ENCODE results near the gene MKS1. TPM values are rescaled to one million over a fixed set of nuclear protein-coding genes. Genes with fewer than 3 reads are reported as not detected.

Gene MKS1
- total RNA-seq, 1 experiment from 2014 or later = 9.6 TPM

DNA sequence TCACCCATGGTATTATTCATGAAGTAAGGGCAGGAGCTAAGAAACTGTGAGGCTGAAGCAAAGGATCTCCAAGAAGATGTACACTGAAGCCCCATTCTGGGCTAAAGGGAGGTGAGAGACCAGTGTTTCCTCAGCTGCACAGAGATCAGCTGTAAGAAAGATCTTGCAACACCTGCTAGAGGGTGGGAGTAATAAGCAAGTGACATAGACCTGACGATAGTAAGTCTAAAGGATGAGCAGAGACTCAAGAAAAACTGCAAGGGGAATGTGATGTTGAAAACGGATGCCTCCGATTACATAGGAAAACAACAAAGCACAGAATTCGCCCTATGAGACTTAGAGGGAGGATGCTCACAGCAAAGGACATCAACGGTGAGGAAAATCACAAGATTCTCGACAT, 52.4 kb downstream of the MKS1 start, which contains the start of gene OR4D2:
OR4D2 (plus strand) TSS at position 301 of the 400 bp plus-strand sequence. CDS start 2,674 bp downstream, outside the sequence.
- Mint-ChIP-seq H3K27ac (ENCODE audit: unreplicated experiment) (no peak within 1 kb of the TSS), H3K4me1 (ENCODE audit: low read depth, unreplicated experiment) (no peaks in the 10 kb centered on the region), H3K9me3 (ENCODE audit: low read depth, unreplicated experiment) (no peaks in the 10 kb centered on the region), H3K4me3 (ENCODE audit: low read depth, unreplicated experiment) (no peak within 1 kb of the TSS), H3K27me3 (ENCODE audit: unreplicated experiment) (peaks cover 88% of the 10 kb centered on the region), H3K36me3 (ENCODE audit: insufficient read depth, unreplicated experiment) (no peaks in the 10 kb centered on the region)
- CTCF ChIA-PET = no interaction called here
- BruUV-seq (replicated peaks) = no TSS peak
- DNase-seq = no peak
- TF ChIP-seq, protein P1, sequence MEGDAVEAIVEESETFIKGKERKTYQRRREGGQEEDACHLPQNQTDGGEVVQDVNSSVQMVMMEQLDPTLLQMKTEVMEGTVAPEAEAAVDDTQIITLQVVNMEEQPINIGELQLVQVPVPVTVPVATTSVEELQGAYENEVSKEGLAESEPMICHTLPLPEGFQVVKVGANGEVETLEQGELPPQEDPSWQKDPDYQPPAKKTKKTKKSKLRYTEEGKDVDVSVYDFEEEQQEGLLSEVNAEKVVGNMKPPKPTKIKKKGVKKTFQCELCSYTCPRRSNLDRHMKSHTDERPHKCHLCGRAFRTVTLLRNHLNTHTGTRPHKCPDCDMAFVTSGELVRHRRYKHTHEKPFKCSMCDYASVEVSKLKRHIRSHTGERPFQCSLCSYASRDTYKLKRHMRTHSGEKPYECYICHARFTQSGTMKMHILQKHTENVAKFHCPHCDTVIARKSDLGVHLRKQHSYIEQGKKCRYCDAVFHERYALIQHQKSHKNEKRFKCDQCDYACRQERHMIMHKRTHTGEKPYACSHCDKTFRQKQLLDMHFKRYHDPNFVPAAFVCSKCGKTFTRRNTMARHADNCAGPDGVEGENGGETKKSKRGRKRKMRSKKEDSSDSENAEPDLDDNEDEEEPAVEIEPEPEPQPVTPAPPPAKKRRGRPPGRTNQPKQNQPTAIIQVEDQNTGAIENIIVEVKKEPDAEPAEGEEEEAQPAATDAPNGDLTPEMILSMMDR (IDR thresholded peaks at IDR 0.05; ENCODE audit: unreplicated experiment) = no peak
- intact Hi-C loops (cut with micrococcal nuclease; ENCODE audit: unreplicated experiment) = no loop called here

DNA sequence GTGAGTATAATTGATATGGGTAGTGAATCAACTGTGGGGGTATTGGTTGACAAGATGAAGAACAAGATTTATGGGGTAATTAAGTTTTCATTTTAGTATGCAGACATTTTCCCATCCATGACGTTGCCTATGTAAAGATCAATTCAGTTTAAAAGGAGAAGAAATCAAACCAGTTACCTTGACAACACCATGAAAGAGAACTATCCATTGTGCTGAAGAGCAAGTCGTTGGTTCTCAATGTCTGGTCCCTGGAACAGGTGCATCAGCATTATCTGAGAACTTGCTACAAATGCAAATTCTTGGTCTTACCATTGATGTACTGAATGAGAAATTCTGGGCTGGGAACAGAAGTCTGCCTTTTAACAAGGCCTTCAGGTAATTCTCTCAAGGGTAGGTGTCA, 53.1 kb downstream of the MKS1 start:
- BruUV-seq (replicated peaks) = no TSS peak
- intact Hi-C loops (cut with micrococcal nuclease; ENCODE audit: unreplicated experiment) = no loop called here
- H3K4me1 Mint-ChIP-seq (ENCODE audit: low read depth, unreplicated experiment) = no peaks in the 10 kb centered on the region
- TF ChIP-seq, protein P1 (IDR thresholded peaks at IDR 0.05; ENCODE audit: unreplicated experiment) = no peak
- no peaks in the 10 kb centered on the region for H3K36me3 Mint-ChIP-seq (ENCODE audit: insufficient read depth, unreplicated experiment)
- no peak overlapping the region for H3K4me3 Mint-ChIP-seq (ENCODE audit: low read depth, unreplicated experiment)
- CTCF ChIA-PET = no interaction called here
- H3K9me3 Mint-ChIP-seq (ENCODE audit: low read depth, unreplicated experiment) = no peaks in the 10 kb centered on the region
- DNase-seq = no peak
- no peak overlapping the region for H3K27ac Mint-ChIP-seq (ENCODE audit: unreplicated experiment)
- peaks cover 89% of the 10 kb centered on the region for H3K27me3 Mint-ChIP-seq (ENCODE audit: unreplicated experiment)

DNA sequence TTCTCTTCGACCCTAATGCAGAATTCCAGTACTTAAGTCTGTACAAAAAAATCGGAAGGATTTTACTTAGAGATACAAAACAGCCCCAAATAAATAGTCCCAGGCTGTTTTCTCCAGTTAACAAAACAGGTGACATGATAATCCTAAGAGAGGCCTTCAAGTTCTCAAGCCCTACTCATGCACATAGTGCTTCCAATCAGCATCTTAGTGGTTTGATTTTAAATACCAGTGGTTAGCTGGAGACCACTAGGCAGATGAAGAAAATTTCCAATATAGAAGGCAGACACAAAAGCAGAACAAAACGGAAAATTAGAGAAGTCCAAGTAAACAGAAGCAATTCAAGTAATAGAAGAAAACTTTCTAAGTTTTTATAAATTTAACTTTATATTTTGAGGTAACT, 57.5 kb downstream of the MKS1 start:
- TF ChIP-seq, protein P1 (IDR thresholded peaks at IDR 0.05; ENCODE audit: unreplicated experiment) = no peak
- BruUV-seq (replicated peaks) = no TSS peak
- Mint-ChIP-seq H3K27ac (ENCODE audit: unreplicated experiment) (no peak overlapping the region), H3K27me3 (ENCODE audit: unreplicated experiment) (peaks cover 76% of the 10 kb centered on the region), H3K4me3 (ENCODE audit: low read depth, unreplicated experiment) (no peak overlapping the region), H3K9me3 (ENCODE audit: low read depth, unreplicated experiment) (no peaks in the 10 kb centered on the region), H3K36me3 (ENCODE audit: insufficient read depth, unreplicated experiment) (no peaks in the 10 kb centered on the region), H3K4me1 (ENCODE audit: low read depth, unreplicated experiment) (no peaks in the 10 kb centered on the region)
- no peak for DNase-seq
- intact Hi-C loops (cut with micrococcal nuclease; ENCODE audit: unreplicated experiment) = no loop called here
- CTCF ChIA-PET = no interaction called here

DNA sequence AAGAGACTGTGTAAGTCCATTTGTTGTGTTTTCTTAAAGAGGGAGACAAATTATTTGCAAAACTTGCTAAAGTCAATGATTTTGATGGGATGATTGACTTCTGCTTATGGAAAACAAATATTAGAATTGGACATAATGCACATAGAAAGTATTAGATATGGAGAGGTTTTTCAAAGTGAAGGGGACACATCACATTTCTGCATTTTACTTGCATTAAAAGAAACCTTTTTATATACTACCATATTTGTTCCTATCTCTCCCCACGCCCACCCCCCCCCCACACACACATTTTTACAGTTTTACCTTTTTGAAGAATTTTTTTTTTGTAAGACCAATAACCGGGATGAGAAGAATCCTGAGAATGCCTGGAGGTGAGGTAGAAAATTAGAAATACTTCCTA, 60.9 kb downstream of the MKS1 start:
- no TSS peak for BruUV-seq (replicated peaks)
- Mint-ChIP-seq H3K27ac (ENCODE audit: unreplicated experiment) (no peak overlapping the region), H3K4me3 (ENCODE audit: low read depth, unreplicated experiment) (no peak overlapping the region), H3K9me3 (ENCODE audit: low read depth, unreplicated experiment) (no peaks in the 10 kb centered on the region), H3K4me1 (ENCODE audit: low read depth, unreplicated experiment) (no peaks in the 10 kb centered on the region), H3K27me3 (ENCODE audit: unreplicated experiment) (peaks cover 78% of the 10 kb centered on the region), H3K36me3 (ENCODE audit: insufficient read depth, unreplicated experiment) (no peaks in the 10 kb centered on the region)
- DNase-seq = no peak
- intact Hi-C loops (cut with micrococcal nuclease; ENCODE audit: unreplicated experiment) = no loop called here
- CTCF ChIA-PET = no interaction called here
- TF ChIP-seq, protein P1 (IDR thresholded peaks at IDR 0.05; ENCODE audit: unreplicated experiment) = no peak
